NK-92 (cell line): ENCODE data around the gene BAG2.

Experiments used
- DNase-seq: peaks from one replicate; lab custom pipeline; 2025; ENCODE audit not compliant: unreplicated experiment; lab: John Stamatoyannopoulos, UW

Gene BAG2

GRCh38 chr6:57172136-57173055 lies at the start of gene BAG2:
Gene BAG2 (plus strand): TSS chr6:57172326. CDS start chr6:57172698, 372 bp downstream.
- DNase-seq, result peak; percentile 22

- no peak for DNase-seq
Observed at GRCh38 chr6:57123111-57123510, 49.0 kb upstream of the BAG2 start.

- no peak for DNase-seq
Observed at GRCh38 chr6:57127763-57128162, 44.4 kb upstream of the BAG2 start.

- DNase-seq, result no peak
Observed at GRCh38 chr6:57130661-57131177, 41.4 kb upstream of the BAG2 start.

GRCh38 chr6:57134954-57135353 lies 37.2 kb upstream of the BAG2 start:
- DNase-seq, result no peak

GRCh38 chr6:57135885-57136284 lies 36.2 kb upstream of the BAG2 start:
- no peak for DNase-seq

- DNase-seq, result no peak
Observed at GRCh38 chr6:57137350-57137749, 34.8 kb upstream of the BAG2 start.

GRCh38 chr6:57138026-57138425 lies 34.1 kb upstream of the BAG2 start:
- DNase-seq, result no peak

GRCh38 chr6:57141451-57142177 lies 30.5 kb upstream of the BAG2 start:
- no peak for DNase-seq

- DNase-seq, result no peak
Observed at GRCh38 chr6:57142178-57142525, 30.0 kb upstream of the BAG2 start.

- no peak for DNase-seq
Observed at GRCh38 chr6:57143690-57144089, 28.4 kb upstream of the BAG2 start.

- no peak for DNase-seq
Observed at GRCh38 chr6:57147401-57147800, 24.7 kb upstream of the BAG2 start.

- no peak for DNase-seq
Observed at GRCh38 chr6:57147955-57148858, 23.9 kb upstream of the BAG2 start.

GRCh38 chr6:57158658-57159057 lies 13.5 kb upstream of the BAG2 start:
- DNase-seq, result no peak

GRCh38 chr6:57159127-57159526 lies 13.0 kb upstream of the BAG2 start:
- DNase-seq, result no peak

GRCh38 chr6:57162028-57162427 lies 10.1 kb upstream of the BAG2 start:
- no peak for DNase-seq

- DNase-seq, result no peak
Observed at GRCh38 chr6:57162516-57162915, 9.6 kb upstream of the BAG2 start.

GRCh38 chr6:57163956-57164355 lies 8.2 kb upstream of the BAG2 start:
- no peak for DNase-seq

- no peak for DNase-seq
Observed at GRCh38 chr6:57165080-57165479, 7.0 kb upstream of the BAG2 start.

GRCh38 chr6:57173056-57173885 lies 1.1 kb downstream of the BAG2 start:
- DNase-seq, result no peak
